GM12874 (cell line): ENCODE measurements around the gene P4HB.

Experiments
- CTCF ChIP-seq: IDR thresholded peaks from 2 replicates; pipeline ENCODE4 v1.5.1; 2011; ENCODE audit warnings: low read depth, mild to moderate bottlenecking, control low read depth, low read length, moderate library complexity; ENCODE audit not compliant: insufficient read depth

P4HB gene

GRCh38 chr17:81889602-81890001, 29.3 kb upstream of the P4HB start:
- no peak for TF ChIP-seq CTCF

- no peak for TF ChIP-seq CTCF
These were observed 28.8 kb upstream of the P4HB start for GRCh38 chr17:81888988-81889595.

GRCh38 chr17:81888105-81888987, 28.0 kb upstream of the P4HB start:
- TF ChIP-seq CTCF, result no peak

GRCh38 chr17:81885869-81886548, 25.7 kb upstream of the P4HB start:
- no peak for TF ChIP-seq CTCF

GRCh38 chr17:81885454-81885853, 25.1 kb upstream of the P4HB start:
- TF ChIP-seq CTCF, result no peak

GRCh38 chr17:81884968-81885367, 24.6 kb upstream of the P4HB start:
- no peak for TF ChIP-seq CTCF

- TF ChIP-seq CTCF, result no peak
These were observed 24.2 kb upstream of the P4HB start for GRCh38 chr17:81884520-81884919.
